AG04450 (cell line): ENCODE results near the gene FOXJ1. TPM values are rescaled to one million over a fixed set of nuclear protein-coding genes. Genes with fewer than 3 reads are reported as not detected.

Source experiments
- CTCF ChIA-PET: fragments of 300-600, 350-600 bp; formaldehyde crosslinking; extraction: SDS; loops from one replicate; lab custom pipeline; 2022; ENCODE audit warnings: antibody characterized with exemption, inconsistent platforms; lab: Charles Lee
- POLR2A ChIA-PET: fragments of 350-600 bp; formaldehyde crosslinking; extraction: SDS; loops from one replicate; lab custom pipeline; 2021; ENCODE audit warnings: antibody characterized with exemption, inconsistent platforms; lab: Yijun Ruan, JAX
- DNase-seq: peaks from one replicate; pipeline ENCODE4 v3.0.0-alpha.2; 2011; ENCODE audit warnings: low read depth, low spot score
- H3K27ac ChIP-seq: one replicate; pipeline ENCODE4 v1.5.1; 2012; ENCODE audit warnings: low read depth, low read length, control low read depth
- H3K27me3 ChIP-seq: one replicate; pipeline ENCODE4 v1.6.0; 2012; ENCODE audit warnings: low read length; ENCODE audit not compliant: control insufficient read depth, insufficient read depth
- H3K4me3 ChIP-seq: 2 replicates; pipeline ENCODE4 v1.5.1; 2011; ENCODE audit warnings: mild to moderate bottlenecking, low read depth, low read length, control low read depth
- H3K9me3 ChIP-seq: 2 replicates; pipeline ENCODE4 v1.5.1; 2012; ENCODE audit warnings: low read length; ENCODE audit not compliant: control insufficient read depth, insufficient read depth
- CTCF ChIP-seq: IDR thresholded peaks from 2 replicates; pipeline ENCODE4 v1.5.1; 2011; ENCODE audit warnings: low read depth, low read length, control low read depth, inconsistent platforms
- polyA plus RNA-seq: library from polyadenylated mRNA; depleted of rRNA; stranded (reverse); fragments of >200 nt; gene quantifications from 2 replicates; pipeline ENCODE4 v1.2.3, GENCODE V29; 2011

FOXJ1 gene
- polyA plus RNA-seq, 1 experiment: not detected

GRCh38 chr17:76184290-76184689 is 43.2 kb upstream of the FOXJ1 start:
- H3K27me3 ChIP-seq: peaks cover 5% of the 10 kb centered on the region
- ChIA-PET CTCF (interaction anchor here (0.7 to 1.7 kb wide), 4 partner anchors 12 to 233 kb away, joined by 3 to 9 read pairs (median 4); no protein-coding TSS in a partner anchor), POLR2A (no interaction called here)
- no peak for TF ChIP-seq CTCF
- no peaks in the 10 kb centered on the region for H3K9me3 ChIP-seq
- no peak overlapping the region for H3K4me3 ChIP-seq
- no peak overlapping the region for H3K27ac ChIP-seq
- DNase-seq: no peak

GRCh38 chr17:76182016-76182764 is 41.1 kb upstream of the FOXJ1 start:
- CTCF ChIA-PET: interaction anchor here (0.6 to 1.7 kb wide), 32 partner anchors 8 to 182 kb away, joined by 3 to 23 read pairs (median 7); partner anchors contain the start of gene CDK3
- POLR2A ChIA-PET: interaction anchor here (0.6 kb wide), 2 partner anchors 33 to 521 kb away, joined by 5 to 9 read pairs; no protein-coding TSS in a partner anchor
- Histone ChIP-seq H3K27ac (no peak overlapping the region), H3K9me3 (no peaks in the 10 kb centered on the region; the same call in 1 of the 2 replicates), H3K4me3 (no peak overlapping the region), H3K27me3 (no peaks in the 10 kb centered on the region)
- TF ChIP-seq CTCF: peak; percentile 91
- peak; percentile 62 for DNase-seq

GRCh38 chr17:76179496-76180467 is 38.7 kb upstream of the FOXJ1 start:
- ChIA-PET CTCF (interaction anchor here (0.5 to 1.3 kb wide), 8 partner anchors 9 to 163 kb away, joined by 3 to 10 read pairs (median 4); no protein-coding TSS in a partner anchor), POLR2A (interaction anchor here (0.6 kb wide), 1 partner anchor 59 kb away, joined by 3 read pairs; no protein-coding TSS in a partner anchor)
- DNase-seq: no peak
- Histone ChIP-seq H3K9me3 (no peaks in the 10 kb centered on the region; the same call in 1 of the 2 replicates), H3K27me3 (no peaks in the 10 kb centered on the region), H3K27ac (no peak overlapping the region), H3K4me3 (no peak overlapping the region)
- TF ChIP-seq CTCF: no peak; the same call in 1 of the 2 replicates

GRCh38 chr17:76178124-76178523 is 37.1 kb upstream of the FOXJ1 start:
- DNase-seq: no peak
- TF ChIP-seq CTCF: no peak
- no peak overlapping the region for H3K27ac ChIP-seq
- H3K4me3 ChIP-seq: no peak overlapping the region
- ChIA-PET POLR2A (interaction anchor here (0.6 kb wide), 1 partner anchor 68 kb away, joined by 7 read pairs; no protein-coding TSS in a partner anchor), CTCF (interaction anchor here (1.2 to 1.4 kb wide), 2 partner anchors 11 to 102 kb away, joined by 4 read pairs; no protein-coding TSS in a partner anchor)
- H3K9me3 ChIP-seq: no peaks in the 10 kb centered on the region; the same call in 1 of the 2 replicates
- H3K27me3 ChIP-seq: peaks cover 2% of the 10 kb centered on the region
